Progenitor cell of endocrine pancreas (in vitro differentiated cells): Measurements from ENCODE around the gene CFAP69. TPM values are rescaled to one million over a fixed set of nuclear protein-coding genes. Genes with fewer than 3 reads are reported as not detected.

Experiments used
- DNase-seq: peaks from one replicate; pipeline ENCODE4 v3.0.0; 2021; ENCODE audit warnings: low spot score; ENCODE audit not compliant: unreplicated experiment
- H3K27ac Mint-ChIP-seq: 2 replicates; pipeline ENCODE4 v1.8.0; 2021; ENCODE audit warnings: mild to moderate bottlenecking, moderate library complexity, mixed read lengths
- H3K27me3 Mint-ChIP-seq: 2 replicates; pipeline ENCODE4 v1.8.0; 2021; ENCODE audit warnings: mixed read lengths
- H3K36me3 Mint-ChIP-seq: 2 replicates; pipeline ENCODE4 v1.8.0; 2022; ENCODE audit warnings: mixed read lengths; ENCODE audit not compliant: insufficient read depth
- H3K4me1 Mint-ChIP-seq: 2 replicates; pipeline ENCODE4 v1.8.0; 2021; ENCODE audit warnings: low read depth, mixed read lengths
- H3K4me3 Mint-ChIP-seq: 2 replicates; pipeline ENCODE4 v1.8.0; 2021; ENCODE audit warnings: low read depth, mild to moderate bottlenecking, moderate library complexity, mixed read lengths
- H3K9me3 Mint-ChIP-seq: 2 replicates; pipeline ENCODE4 v1.8.0; 2021; ENCODE audit warnings: low read depth, mixed read lengths
- total RNA-seq: library from RNA; stranded (reverse); gene quantifications from 2 replicates; pipeline ENCODE4 v1.2.1, GENCODE V29; 2021
- TF ChIP-seq, protein P1 (sequence below): fragments of 200-600 bp; sonication (generic); IDR thresholded peaks from one replicate; pipeline ENCODE4 v1.5.0; 2021; ENCODE audit warnings: antibody characterized with exemption, mild to moderate bottlenecking; ENCODE audit not compliant: unreplicated experiment

CFAP69 gene
- total RNA-seq, 1 donor from 2014 or later: 12.4 TPM

DNA sequence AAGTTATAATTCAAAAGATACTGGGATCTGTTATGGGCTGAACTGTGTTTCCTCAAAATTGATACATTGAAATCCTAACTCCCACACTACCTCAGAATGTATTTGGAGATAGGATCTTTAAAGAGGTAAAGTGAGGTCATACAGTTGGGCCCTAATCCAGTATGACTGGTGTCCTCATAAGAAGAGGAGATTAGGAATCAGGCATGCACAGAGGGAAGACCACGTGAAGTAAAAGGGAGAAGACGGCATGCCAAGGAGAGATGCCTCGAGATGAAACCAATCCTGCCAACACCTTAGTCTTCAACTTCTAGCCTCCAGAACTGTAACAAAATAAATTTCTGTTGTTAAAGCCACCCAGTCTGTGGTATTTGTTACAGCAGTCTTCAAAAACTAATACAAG lies 5.9 kb upstream of the CFAP69 start:
- TF ChIP-seq, protein P1, sequence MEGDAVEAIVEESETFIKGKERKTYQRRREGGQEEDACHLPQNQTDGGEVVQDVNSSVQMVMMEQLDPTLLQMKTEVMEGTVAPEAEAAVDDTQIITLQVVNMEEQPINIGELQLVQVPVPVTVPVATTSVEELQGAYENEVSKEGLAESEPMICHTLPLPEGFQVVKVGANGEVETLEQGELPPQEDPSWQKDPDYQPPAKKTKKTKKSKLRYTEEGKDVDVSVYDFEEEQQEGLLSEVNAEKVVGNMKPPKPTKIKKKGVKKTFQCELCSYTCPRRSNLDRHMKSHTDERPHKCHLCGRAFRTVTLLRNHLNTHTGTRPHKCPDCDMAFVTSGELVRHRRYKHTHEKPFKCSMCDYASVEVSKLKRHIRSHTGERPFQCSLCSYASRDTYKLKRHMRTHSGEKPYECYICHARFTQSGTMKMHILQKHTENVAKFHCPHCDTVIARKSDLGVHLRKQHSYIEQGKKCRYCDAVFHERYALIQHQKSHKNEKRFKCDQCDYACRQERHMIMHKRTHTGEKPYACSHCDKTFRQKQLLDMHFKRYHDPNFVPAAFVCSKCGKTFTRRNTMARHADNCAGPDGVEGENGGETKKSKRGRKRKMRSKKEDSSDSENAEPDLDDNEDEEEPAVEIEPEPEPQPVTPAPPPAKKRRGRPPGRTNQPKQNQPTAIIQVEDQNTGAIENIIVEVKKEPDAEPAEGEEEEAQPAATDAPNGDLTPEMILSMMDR: no peak
- Mint-ChIP-seq H3K9me3 (no peaks in the 10 kb centered on the region), H3K4me3 (no peak overlapping the region)

DNA sequence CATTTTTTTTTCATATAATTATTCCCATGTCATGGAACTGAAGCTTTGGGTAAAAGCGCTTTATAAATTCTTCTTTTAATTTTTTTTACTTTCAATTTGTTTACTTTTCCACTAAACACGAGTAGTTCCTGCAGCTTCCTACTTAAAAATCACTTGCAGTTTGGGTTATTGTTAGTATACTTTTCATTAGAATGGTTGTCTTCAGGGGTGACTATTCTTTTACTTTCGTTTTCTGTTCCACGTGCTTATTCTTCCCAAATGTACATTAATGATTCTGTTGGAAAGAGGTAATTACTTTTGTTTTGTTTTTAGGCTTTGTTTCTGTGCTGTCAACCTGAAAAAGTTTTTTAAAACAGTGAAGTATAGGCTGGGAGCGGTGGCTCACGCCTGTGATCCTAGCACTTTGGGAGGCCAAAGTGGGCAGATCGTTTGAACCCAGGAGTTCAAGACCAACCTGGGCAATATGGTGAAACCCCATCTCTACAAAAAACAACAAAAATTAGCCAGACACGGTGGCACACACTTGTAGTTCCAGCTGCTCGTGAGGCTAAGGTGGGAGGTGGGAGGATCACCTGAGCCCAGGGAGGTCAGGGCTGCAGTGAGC lies 5.2 kb upstream of the CFAP69 start:
- no peak overlapping the region for H3K4me3 Mint-ChIP-seq
- H3K4me1 Mint-ChIP-seq: peaks cover 3% of the 10 kb centered on the region

More for the DNA sequence above, 5.9 kb upstream of the CFAP69 start:
- DNase-seq: no peak
- H3K36me3 Mint-ChIP-seq: no peaks in the 10 kb centered on the region
- H3K4me1 Mint-ChIP-seq: no peaks in the 10 kb centered on the region
- H3K27ac Mint-ChIP-seq: no peak overlapping the region
- H3K27me3 Mint-ChIP-seq: peaks cover 7% of the 10 kb centered on the region

DNA sequence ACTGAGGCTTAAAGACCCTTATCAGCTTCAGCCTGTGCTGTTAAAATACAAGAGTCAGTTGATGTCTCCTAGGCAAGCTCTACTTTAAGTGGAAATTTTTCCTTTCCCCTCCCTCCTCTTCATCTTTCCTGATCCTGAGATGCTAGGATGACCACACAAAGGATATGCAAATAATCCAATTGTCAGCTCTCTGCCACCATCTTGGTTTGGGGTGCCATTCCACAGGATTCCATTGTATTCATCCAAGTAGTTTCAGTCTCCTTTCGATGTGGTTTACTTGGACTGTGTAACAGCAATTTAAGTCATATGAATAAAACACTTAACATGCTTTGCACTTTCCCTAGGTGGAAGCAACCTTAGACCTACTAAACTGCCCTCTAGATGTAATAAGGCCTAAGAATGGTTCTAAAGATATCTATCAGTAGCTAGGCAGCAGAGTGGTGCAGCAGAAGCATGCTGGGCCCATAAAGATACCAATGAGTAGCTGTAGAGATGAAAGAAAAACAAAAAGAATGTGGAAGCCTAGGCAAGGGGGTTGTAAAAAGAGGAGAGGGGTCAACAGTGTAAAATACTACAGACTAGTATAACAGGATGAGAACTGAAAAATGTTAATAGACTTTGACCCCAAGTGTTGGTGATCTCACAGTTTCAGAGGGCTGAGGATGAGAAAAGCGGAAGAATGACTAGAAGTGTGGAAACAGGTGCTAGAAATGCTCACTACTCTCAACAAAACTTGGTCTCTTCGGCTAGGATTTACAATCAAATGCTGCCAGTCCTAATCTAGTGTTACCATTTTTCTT lies 2.4 kb upstream of the CFAP69 start:
- Mint-ChIP-seq H3K27me3 (peaks cover 9% of the 10 kb centered on the region), H3K36me3 (no peaks in the 10 kb centered on the region), H3K4me3 (no peak overlapping the region), H3K4me1 (peaks cover 18% of the 10 kb centered on the region), H3K9me3 (no peaks in the 10 kb centered on the region), H3K27ac (no peak overlapping the region)
- DNase-seq: no peak
- TF ChIP-seq, protein P1: no peak

More for the DNA sequence above, 5.2 kb upstream of the CFAP69 start:
- H3K27me3 Mint-ChIP-seq: peaks cover 9% of the 10 kb centered on the region
- TF ChIP-seq, protein P1: no peak
- no peak for DNase-seq
- H3K27ac Mint-ChIP-seq: no peak overlapping the region
- no peaks in the 10 kb centered on the region for H3K36me3 Mint-ChIP-seq
- no peaks in the 10 kb centered on the region for H3K9me3 Mint-ChIP-seq

DNA sequence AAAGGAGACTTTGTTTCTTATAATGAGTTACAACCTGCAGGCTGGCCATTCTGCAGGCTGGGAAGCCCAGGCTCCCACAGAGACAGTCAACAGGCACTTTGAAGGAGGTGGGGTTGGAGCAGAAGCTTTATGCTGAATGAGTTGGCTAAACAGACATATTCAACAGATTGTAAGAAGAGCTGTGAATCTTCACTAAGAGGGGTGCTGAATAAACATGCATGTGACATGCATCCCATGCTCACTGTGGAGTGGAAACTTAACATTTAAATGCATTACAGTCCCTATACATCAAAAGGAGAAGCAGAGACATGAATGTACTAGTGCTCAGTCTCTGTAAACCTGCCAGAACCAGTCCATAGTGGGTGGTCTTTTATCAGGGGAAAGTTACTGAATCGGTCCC lies 1.4 kb upstream of the CFAP69 start:
- Mint-ChIP-seq H3K4me1 (peaks cover 18% of the 10 kb centered on the region), H3K27ac (no peak overlapping the region), H3K9me3 (no peaks in the 10 kb centered on the region), H3K4me3 (peak overlapping the region; percentile 86), H3K36me3 (no peaks in the 10 kb centered on the region), H3K27me3 (peaks cover 9% of the 10 kb centered on the region)
- TF ChIP-seq, protein P1: no peak
- no peak for DNase-seq

DNA sequence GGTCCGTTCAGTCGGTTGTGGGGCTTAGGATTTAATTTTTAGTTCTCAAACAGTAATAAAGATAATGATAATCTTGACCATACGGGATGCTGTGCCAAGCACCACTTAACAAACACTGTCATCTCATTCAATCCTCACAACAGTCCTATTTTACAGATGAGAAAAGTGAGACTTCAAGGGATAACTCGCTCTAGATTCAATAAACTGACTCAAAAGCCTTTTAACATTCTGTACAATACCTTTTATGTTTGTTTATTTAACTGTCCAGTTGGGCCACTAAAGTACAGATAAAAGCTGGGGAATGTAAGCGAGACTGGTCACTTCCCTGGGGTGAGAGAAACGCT lies 437 bp upstream of the CFAP69 start:
- Mint-ChIP-seq H3K27me3 (peaks cover 9% of the 10 kb centered on the region), H3K4me1 (peaks cover 18% of the 10 kb centered on the region), H3K4me3 (peak overlapping the region; percentile 86), H3K9me3 (no peaks in the 10 kb centered on the region), H3K36me3 (no peaks in the 10 kb centered on the region), H3K27ac (peak overlapping the region; percentile 85)
- DNase-seq: no peak
- TF ChIP-seq, protein P1: no peak
